Left renal pelvis (tissue), 4 donors: Measurements from ENCODE around the gene NTSR1. TPM values are rescaled to one million over a fixed set of nuclear protein-coding genes. Genes with fewer than 3 reads are reported as not detected.
"Not testable (repeated sequence)": the region's sequence is repeated elsewhere in the genome, so short reads cannot be mapped to it uniquely, and the experiment has no call there.

Source experiments
- DNase-seq, 4 donors: peaks; one replicate each; pipeline ENCODE4 v3.0.0-alpha.2; 2013; ENCODE audit warnings: low read depth in 4 of 4, low spot score in 3 of 4
- polyA plus RNA-seq, 4 donors: library from polyadenylated mRNA; unstranded; fragments of 120-200 nt; gene quantifications; one replicate each; pipeline ENCODE4 v1.2.1, GENCODE V29; 2013; ENCODE audit not compliant: insufficient read length in 4 of 4

NTSR1 gene
- polyA plus RNA-seq, 4 donors: 0.10 to 1.4 (median 1.2) TPM

GRCh38 chr20:62671765-62672164 is 36.9 kb upstream of the NTSR1 start:
- DNase-seq: no peak

DNA sequence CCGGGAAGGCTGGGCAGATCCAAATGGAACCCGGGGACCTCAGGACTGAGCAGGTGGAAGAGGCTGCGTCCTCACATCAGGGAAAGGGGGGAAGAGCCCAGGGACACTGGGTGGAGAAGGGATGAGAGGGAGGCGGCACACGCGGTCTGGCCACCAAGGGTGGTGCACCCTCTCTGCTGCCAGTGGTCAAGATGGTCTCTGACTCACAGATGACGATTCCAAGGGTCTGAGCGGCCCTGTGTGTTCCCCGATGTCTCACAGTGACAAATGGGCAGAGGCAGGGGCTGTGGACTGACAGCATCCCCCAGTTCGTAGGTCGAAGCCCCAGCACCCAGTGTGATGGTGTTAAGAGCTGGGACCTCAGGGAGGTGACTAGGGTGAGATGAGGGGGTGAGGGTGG is 34.3 kb upstream of the NTSR1 start:
- DNase-seq: no peak

DNA sequence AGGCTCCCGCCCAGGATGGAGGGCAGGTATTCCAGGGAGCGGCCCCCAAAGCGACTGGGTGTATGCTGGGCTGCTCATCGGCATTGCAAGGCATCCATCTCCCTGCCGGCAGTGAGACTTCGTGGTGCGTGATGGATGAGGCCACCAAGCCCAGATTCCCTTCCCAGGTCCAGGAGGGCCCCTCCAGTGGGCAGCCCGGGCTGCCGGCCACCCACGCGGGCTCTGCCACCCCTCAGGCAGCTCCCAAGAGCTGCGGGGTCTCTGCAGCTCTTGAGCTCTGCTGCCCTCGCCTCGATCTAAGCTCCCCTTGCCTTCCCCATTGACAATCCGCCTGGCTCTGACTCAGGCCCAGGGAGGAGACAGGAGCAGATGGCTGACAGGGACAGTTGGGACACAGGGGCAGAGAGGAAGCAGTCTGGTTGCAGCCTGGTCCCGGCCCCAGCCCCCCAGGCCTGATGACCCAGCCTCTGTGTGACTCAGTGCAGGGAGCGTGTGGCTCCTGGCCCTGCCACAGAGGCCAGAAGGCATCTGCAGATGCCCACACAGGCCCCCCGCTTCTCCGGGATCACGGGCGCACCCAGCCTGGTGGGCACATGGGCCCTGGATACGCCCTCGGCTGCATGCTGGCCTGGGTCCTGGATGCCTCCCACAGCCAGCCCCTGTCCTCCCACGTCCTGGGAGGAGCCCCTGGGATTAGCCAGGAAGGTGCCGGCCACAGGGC is 33.3 kb upstream of the NTSR1 start:
- no peak for DNase-seq

DNA sequence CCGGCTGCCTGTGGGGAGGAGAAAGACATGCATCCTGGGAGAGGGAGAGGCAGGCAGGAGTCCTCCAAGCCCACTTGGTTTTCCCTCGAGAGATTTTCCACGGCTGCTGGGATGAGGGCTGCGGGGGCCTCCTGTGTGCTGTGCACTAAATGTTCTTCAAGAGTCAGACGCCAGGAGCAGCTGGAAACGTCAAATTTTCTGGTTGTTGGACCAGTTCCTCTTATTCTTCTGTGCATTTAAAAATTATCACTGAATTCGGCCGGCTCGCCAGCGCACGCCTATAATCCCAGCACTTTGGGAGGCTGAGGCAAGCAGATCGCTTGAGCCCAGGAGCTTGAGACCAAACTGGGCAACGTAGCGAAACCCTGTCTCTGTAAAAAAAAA is 32.8 kb upstream of the NTSR1 start:
- no peak for DNase-seq

GRCh38 chr20:62676976-62677375 is 31.7 kb upstream of the NTSR1 start:
- DNase-seq: no peak

- no peak for DNase-seq
Measured at GRCh38 chr20:62677678-62678077, 31.0 kb upstream of the NTSR1 start.

DNA sequence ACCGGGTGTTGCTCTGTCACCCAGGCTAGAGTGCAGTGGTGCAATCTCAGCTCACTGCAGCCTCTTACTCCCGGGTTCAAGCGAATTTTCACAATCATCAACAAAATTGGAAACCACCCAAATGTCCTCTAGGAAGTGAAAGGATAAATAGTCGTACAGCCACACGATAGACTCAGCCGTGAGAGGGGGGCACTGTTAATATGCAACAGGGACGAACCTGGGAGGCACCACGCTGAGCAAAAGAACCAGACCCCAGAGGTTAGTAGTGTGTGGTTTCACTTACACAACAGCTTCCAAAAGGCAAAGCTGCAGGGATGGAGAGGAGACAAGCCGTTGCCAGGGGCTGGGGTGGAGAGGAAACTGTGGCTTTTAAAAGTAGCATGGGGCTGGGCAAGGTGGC is 30.1 kb upstream of the NTSR1 start:
- no peak for DNase-seq

GRCh38 chr20:62679978-62680589 is 28.6 kb upstream of the NTSR1 start:
- no peak for DNase-seq

- no peak for DNase-seq
Measured at GRCh38 chr20:62682912-62683517, 25.6 kb upstream of the NTSR1 start.

DNA sequence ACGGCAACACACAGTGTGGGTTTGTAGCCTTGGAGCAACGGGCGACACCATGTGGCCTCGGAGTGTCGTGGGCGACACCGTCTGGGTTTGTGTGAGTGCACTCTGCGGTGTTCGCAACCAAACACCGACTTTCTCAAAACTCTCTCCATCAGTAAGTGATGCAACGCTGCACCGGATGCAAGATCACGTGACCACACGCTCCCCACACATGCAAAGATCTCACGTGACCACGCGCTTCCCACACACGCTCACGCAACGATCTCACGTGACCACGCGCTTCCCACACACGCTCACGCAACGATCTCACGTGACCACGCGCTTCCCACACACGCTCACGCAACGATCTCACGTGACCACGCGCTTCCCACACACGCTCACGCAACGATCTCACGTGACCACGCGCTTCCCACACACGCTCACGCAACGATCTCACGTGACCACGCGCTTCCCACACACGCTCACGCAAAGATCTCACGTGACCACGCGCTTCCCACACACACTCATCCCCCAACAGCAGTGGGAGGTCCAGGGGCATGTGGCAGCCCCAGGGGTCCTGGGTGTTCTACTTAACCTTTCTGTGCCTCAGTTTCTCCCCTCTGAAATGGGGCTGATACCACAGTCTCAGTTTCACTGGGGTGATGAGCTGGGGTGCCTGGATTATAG is 24.8 kb upstream of the NTSR1 start:
- DNase-seq: not testable (repeated sequence)

GRCh38 chr20:62684981-62685380 is 23.7 kb upstream of the NTSR1 start:
- DNase-seq: no peak

DNA sequence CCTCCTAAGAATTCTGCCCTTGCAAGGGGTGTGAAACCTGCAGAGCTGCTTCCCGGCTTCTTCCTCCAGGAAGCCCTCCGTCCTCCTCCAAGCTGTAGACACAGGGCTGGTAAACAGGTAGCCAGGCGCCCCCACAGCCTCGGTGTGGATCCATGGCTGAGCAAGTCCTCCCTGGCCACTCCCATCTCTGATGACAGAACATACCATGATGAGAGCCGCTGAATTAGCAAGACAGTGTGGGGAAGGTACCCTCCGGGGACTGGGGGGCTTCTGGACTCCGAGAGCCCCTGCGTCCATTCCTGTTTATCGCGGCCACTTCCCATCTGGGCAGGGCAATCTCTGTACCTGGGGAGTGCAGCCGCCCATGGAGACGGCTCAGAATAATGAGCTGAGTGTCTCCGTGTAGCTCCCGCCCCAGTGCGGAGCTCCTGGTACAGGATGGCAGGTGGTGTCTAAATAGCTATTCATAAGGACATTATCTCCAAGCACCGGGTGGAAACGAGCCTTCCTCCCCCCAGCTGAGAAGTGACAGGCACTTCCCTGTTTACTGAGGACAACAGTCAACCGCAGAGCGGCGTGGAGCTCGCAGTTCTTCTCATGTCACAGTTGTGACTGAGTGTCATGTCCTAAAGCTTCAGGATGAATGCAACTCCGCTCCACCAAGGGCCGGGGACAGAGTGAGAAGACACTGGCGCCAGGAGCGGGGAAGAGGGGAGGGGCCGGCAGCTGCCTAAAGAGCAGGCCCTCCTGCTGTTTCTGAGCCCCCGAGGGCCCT is 22.7 kb upstream of the NTSR1 start:
- DNase-seq: no peak

GRCh38 chr20:62686869-62687830 is 21.5 kb upstream of the NTSR1 start:
- DNase-seq: no peak

DNA sequence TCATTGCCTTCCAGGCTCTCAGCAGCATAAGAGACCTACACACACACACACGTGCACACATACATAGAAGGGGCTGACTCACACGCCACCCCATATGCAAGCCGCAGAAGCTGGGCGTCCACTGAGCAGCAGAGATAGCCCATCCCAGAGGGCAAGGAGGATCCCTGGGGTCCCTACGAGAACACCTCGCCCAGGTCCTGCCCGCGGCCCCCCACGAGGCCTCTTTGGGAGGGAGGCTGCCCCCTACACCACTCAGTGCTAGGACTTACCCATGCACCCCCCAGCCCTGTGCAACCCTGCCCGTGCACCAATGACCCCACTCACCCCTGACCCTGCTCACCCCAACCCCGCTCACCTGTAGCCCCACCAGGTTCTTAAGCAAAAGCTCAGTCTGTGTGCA is 20.6 kb upstream of the NTSR1 start:
- no peak for DNase-seq

- DNase-seq: no peak
Measured at GRCh38 chr20:62688855-62689460, 19.7 kb upstream of the NTSR1 start.

GRCh38 chr20:62689861-62690260 is 18.8 kb upstream of the NTSR1 start:
- no peak for DNase-seq

GRCh38 chr20:62690261-62690820 is 18.3 kb upstream of the NTSR1 start:
- no peak for DNase-seq

- DNase-seq: no peak
Measured at GRCh38 chr20:62691487-62691886, 17.1 kb upstream of the NTSR1 start.

DNA sequence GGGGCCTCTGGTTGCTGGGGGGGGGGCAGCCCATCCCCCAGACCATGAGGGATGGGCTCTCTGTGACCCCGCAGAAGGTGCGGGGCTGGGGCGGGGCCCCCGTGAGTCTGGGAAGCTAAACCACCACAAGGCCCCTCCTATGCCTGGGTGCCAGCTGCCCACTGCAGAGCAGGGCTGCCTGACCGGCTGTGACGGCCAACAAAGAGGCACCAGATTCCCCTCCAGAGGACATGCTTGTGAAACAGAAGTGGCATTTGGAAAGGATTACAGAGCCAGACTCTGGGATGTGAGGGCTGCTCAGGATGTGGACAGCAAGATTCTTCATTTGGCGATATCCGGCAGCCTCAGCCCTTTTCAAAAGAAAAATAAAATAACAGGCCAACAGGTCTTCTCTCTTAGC is 16.5 kb upstream of the NTSR1 start:
- DNase-seq: no peak
